Activated CD4-positive, alpha-beta memory T cell treated with anti-CD3 and anti-CD28 coated beads, Interleukin-2, amount 10 ng/mL, durations not matched to agents 7 days and 5 days (primary cell): Measurements from ENCODE around the gene PROK1. TPM values are rescaled to one million over a fixed set of nuclear protein-coding genes. Genes with fewer than 3 reads are reported as not detected.
"Not testable (repeated sequence)": the region's sequence is repeated elsewhere in the genome, so short reads cannot be mapped to it uniquely, and the experiment has no call there.

Experiments
- CTCF ChIA-PET: fragments of 350-600 bp; sonication (Branson Sonifier 250); formaldehyde crosslinking; loops from one replicate; lab custom pipeline; 2021; ENCODE audit warnings: antibody characterized with exemption, inconsistent platforms; lab: Charles Lee
- POLR2A ChIA-PET: fragments of 350-600 bp; sonication (Branson Sonifier 250); formaldehyde crosslinking; loops from one replicate; lab custom pipeline; 2021; ENCODE audit warnings: antibody characterized with exemption; lab: Charles Lee
- DNase-seq: peaks from one replicate; pipeline ENCODE4 v3.0.0-alpha.2; 2020
- H3K27ac Mint-ChIP-seq: one replicate; pipeline ENCODE4 v1.8.0; 2021; ENCODE audit warnings: mild to moderate bottlenecking, mixed read lengths
- H3K27me3 Mint-ChIP-seq: one replicate; pipeline ENCODE4 v1.8.0; 2021; ENCODE audit warnings: mixed read lengths
- H3K36me3 Mint-ChIP-seq: one replicate; pipeline ENCODE4 v1.8.0; 2021; ENCODE audit warnings: low read depth, mixed read lengths
- H3K4me1 Mint-ChIP-seq: one replicate; pipeline ENCODE4 v1.8.0; 2021; ENCODE audit warnings: mixed read lengths
- H3K4me3 Mint-ChIP-seq: one replicate; pipeline ENCODE4 v1.8.0; 2021; ENCODE audit warnings: mild to moderate bottlenecking, mixed read lengths
- H3K9me3 Mint-ChIP-seq: one replicate; pipeline ENCODE4 v1.8.0; 2021; ENCODE audit warnings: mixed read lengths
- total RNA-seq, 2 experiments: library from RNA; stranded (reverse); gene quantifications; one replicate each; pipeline ENCODE4 v1.2.3, GENCODE V29; 2021

The PROK1 gene
- total RNA-seq, 2 experiments from 2014 or later, result not detected

- H3K36me3 Mint-ChIP-seq, result no peaks in the 10 kb centered on the region
- H3K4me1 Mint-ChIP-seq, result no peaks in the 10 kb centered on the region
- no peak overlapping the region for H3K4me3 Mint-ChIP-seq
- ChIA-PET CTCF (interaction anchor here (0.6 to 1.6 kb wide), 2 partner anchors 10 to 23 kb away, joined by 3 to 8 read pairs; no protein-coding TSS in a partner anchor), POLR2A (no interaction called here)
- no peak overlapping the region for H3K27ac Mint-ChIP-seq
- DNase-seq, result no peak
- H3K9me3 Mint-ChIP-seq, result no peaks in the 10 kb centered on the region
- peaks cover 12% of the 10 kb centered on the region for H3K27me3 Mint-ChIP-seq
Measured at GRCh38 chr1:110436635-110437034, 14.3 kb upstream of the PROK1 start.

- H3K4me1 Mint-ChIP-seq, H3K4me3 Mint-ChIP-seq, H3K27me3 Mint-ChIP-seq, POLR2A ChIA-PET, DNase-seq, H3K27ac Mint-ChIP-seq, H3K9me3 Mint-ChIP-seq, H3K36me3 Mint-ChIP-seq: not testable (repeated sequence)
- CTCF ChIA-PET, result interaction anchor here (1.0 to 2.2 kb wide), 3 partner anchors 22 to 25 kb away, joined by 3 to 8 read pairs (median 7); no protein-coding TSS in a partner anchor
Measured at GRCh38 chr1:110437645-110438299, 13.2 kb upstream of the PROK1 start.

- Mint-ChIP-seq H3K4me1 (no peaks in the 10 kb centered on the region), H3K9me3 (no peaks in the 10 kb centered on the region), H3K36me3 (no peaks in the 10 kb centered on the region), H3K4me3 (no peak overlapping the region), H3K27ac (no peak overlapping the region), H3K27me3 (peaks cover 6% of the 10 kb centered on the region)
- POLR2A ChIA-PET, result no interaction called here
- no peak for DNase-seq
- CTCF ChIA-PET, result interaction anchor here (0.7 to 2.2 kb wide), 2 partner anchors 21 to 27 kb away, joined by 3 to 7 read pairs; no protein-coding TSS in a partner anchor
Measured at GRCh38 chr1:110438893-110439292, 12.1 kb upstream of the PROK1 start.

GRCh38 chr1:110439873-110440272 is 11.1 kb upstream of the PROK1 start:
- H3K36me3 Mint-ChIP-seq, H3K4me1 Mint-ChIP-seq, H3K27me3 Mint-ChIP-seq, POLR2A ChIA-PET, H3K27ac Mint-ChIP-seq, H3K4me3 Mint-ChIP-seq, H3K9me3 Mint-ChIP-seq, DNase-seq: not testable (repeated sequence)
- CTCF ChIA-PET, result interaction anchor here (2.2 kb wide), 1 partner anchor 20 kb away, joined by 7 read pairs; no protein-coding TSS in a partner anchor

DNA sequence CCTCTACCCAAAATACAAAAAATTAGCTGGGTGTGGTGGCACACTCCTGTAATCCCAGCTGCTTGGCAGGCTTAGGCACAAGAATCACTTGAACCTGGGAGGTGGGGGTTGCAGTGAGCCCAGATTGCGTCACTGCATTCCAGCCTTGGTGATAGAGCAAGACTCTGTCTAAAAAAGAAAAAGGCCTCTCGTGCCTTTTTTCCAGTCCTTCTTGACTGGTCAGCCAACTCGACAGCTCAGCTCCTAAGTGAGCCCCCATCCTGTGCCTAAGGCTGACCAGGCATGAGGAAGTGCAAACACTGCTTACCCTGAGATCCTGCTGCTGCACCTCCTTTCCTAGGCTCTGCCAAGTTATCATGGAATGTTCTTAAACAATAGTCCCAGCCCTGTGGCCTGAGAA is 10.1 kb upstream of the PROK1 start:
- Mint-ChIP-seq H3K9me3 (no peaks in the 10 kb centered on the region), H3K27ac (no peak overlapping the region), H3K36me3 (no peaks in the 10 kb centered on the region), H3K4me1 (no peaks in the 10 kb centered on the region), H3K4me3 (no peak overlapping the region), H3K27me3 (peaks cover 8% of the 10 kb centered on the region)
- CTCF ChIA-PET, result interaction anchor here (0.7 to 2.1 kb wide), 2 partner anchors 19 to 55 kb away, joined by 3 to 8 read pairs; no protein-coding TSS in a partner anchor
- no peak for DNase-seq
- POLR2A ChIA-PET, result interaction anchor here (0.9 kb wide), 1 partner anchor 102 kb away, joined by 3 read pairs; the partner anchor contains the start of gene RBM15

- no peak for DNase-seq
- POLR2A ChIA-PET, result interaction anchor here (0.9 kb wide), 1 partner anchor 103 kb away, joined by 3 read pairs; the partner anchor contains the start of gene RBM15
- Mint-ChIP-seq H3K27ac (no peak overlapping the region), H3K36me3 (no peaks in the 10 kb centered on the region), H3K27me3 (peaks cover 10% of the 10 kb centered on the region), H3K4me3 (no peak overlapping the region), H3K4me1 (no peaks in the 10 kb centered on the region), H3K9me3 (no peaks in the 10 kb centered on the region)
- CTCF ChIA-PET, result interaction anchor here (1.7 to 2.1 kb wide), 2 partner anchors 18 to 29 kb away, joined by 4 to 8 read pairs; no protein-coding TSS in a partner anchor
Measured at GRCh38 chr1:110441888-110442287, 9.1 kb upstream of the PROK1 start.

DNA sequence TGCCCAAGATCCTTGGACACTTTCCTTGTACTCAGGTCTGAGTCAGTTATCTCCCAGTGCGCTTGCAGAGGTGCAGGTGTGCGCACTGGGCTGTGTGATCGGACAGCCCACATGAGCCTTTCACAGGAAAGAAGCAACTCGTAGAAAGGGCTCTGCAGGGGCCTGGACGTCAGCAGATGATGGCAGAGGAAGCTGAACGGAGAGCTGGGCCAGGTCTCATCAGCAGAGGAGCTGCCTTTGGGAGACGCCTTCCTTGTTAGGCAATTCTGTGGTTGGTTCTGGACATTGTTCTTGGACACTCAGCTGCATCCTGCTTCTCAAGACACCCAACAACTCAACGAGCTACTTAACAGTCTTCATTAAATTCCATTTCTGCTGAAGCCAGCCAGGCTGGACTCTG is 7.5 kb upstream of the PROK1 start:
- Mint-ChIP-seq H3K27ac (no peak overlapping the region), H3K9me3 (no peaks in the 10 kb centered on the region), H3K4me3 (no peak overlapping the region), H3K4me1 (no peaks in the 10 kb centered on the region), H3K36me3 (no peaks in the 10 kb centered on the region), H3K27me3 (peaks cover 19% of the 10 kb centered on the region)
- ChIA-PET POLR2A (interaction anchor here (0.7 kb wide), 1 partner anchor 14 kb away, joined by 3 read pairs; no protein-coding TSS in a partner anchor), CTCF (no interaction called here)
- DNase-seq, result no peak

GRCh38 chr1:110444561-110444960 is 6.4 kb upstream of the PROK1 start:
- Mint-ChIP-seq H3K4me3 (no peak overlapping the region), H3K9me3 (no peaks in the 10 kb centered on the region), H3K36me3 (no peaks in the 10 kb centered on the region), H3K27ac (no peak overlapping the region), H3K27me3 (peaks cover 25% of the 10 kb centered on the region), H3K4me1 (no peaks in the 10 kb centered on the region)
- ChIA-PET CTCF (interaction anchor here (1.2 kb wide), 1 partner anchor 15 kb away, joined by 4 read pairs; no protein-coding TSS in a partner anchor), POLR2A (no interaction called here)
- no peak for DNase-seq

GRCh38 chr1:110449661-110450651 is 993 bp upstream of the PROK1 start:
- no peaks in the 10 kb centered on the region for H3K4me1 Mint-ChIP-seq
- H3K36me3 Mint-ChIP-seq, result no peaks in the 10 kb centered on the region
- DNase-seq, result no peak
- H3K9me3 Mint-ChIP-seq, result no peaks in the 10 kb centered on the region
- CTCF ChIA-PET, result interaction anchor here (0.5 kb wide), 1 partner anchor 1154 kb away, joined by 3 read pairs; no protein-coding TSS in a partner anchor
- no peak overlapping the region for H3K27ac Mint-ChIP-seq
- peaks cover 27% of the 10 kb centered on the region for H3K27me3 Mint-ChIP-seq
- POLR2A ChIA-PET, result no interaction called here
- H3K4me3 Mint-ChIP-seq, result no peak overlapping the region

GRCh38 chr1:110452330-110452729 is 1.4 kb downstream of the PROK1 start:
- Mint-ChIP-seq H3K4me3 (no peak overlapping the region), H3K9me3 (no peaks in the 10 kb centered on the region), H3K27me3 (peaks cover 27% of the 10 kb centered on the region), H3K36me3 (no peaks in the 10 kb centered on the region), H3K27ac (no peak overlapping the region), H3K4me1 (no peaks in the 10 kb centered on the region)
- DNase-seq, result no peak
- POLR2A ChIA-PET, result interaction anchor here (1.7 kb wide), 1 partner anchor 44 kb away, joined by 3 read pairs; no protein-coding TSS in a partner anchor
- CTCF ChIA-PET, result interaction anchor here (1.1 to 2.2 kb wide), 3 partner anchors 40 to 256 kb away, joined by 3 to 6 read pairs (median 4); no protein-coding TSS in a partner anchor

DNA sequence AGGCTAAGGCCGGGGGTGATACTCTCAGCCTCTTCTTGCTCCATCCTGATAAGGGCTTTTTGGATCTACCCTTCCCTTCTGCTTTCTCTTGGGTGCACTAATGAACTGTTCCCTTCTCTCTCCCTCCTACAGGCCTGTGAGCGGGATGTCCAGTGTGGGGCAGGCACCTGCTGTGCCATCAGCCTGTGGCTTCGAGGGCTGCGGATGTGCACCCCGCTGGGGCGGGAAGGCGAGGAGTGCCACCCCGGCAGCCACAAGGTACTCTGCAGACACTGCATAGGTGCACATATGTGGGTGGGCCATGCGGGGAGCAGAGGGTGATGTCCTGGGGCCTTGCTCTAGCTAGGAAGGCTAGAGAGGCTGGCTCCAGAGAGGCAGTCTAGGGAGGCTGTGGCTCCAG is 2.9 kb downstream of the PROK1 start:
- DNase-seq, result no peak
- no peaks in the 10 kb centered on the region for H3K36me3 Mint-ChIP-seq
- no peaks in the 10 kb centered on the region for H3K9me3 Mint-ChIP-seq
- CTCF ChIA-PET, result interaction anchor here (0.9 kb wide), 1 partner anchor 41 kb away, joined by 3 read pairs; no protein-coding TSS in a partner anchor
- H3K4me1 Mint-ChIP-seq, result no peaks in the 10 kb centered on the region
- POLR2A ChIA-PET, result no interaction called here
- peaks cover 14% of the 10 kb centered on the region for H3K27me3 Mint-ChIP-seq
- no peak overlapping the region for H3K4me3 Mint-ChIP-seq
- H3K27ac Mint-ChIP-seq, result no peak overlapping the region

- no peaks in the 10 kb centered on the region for H3K9me3 Mint-ChIP-seq
- H3K4me3 Mint-ChIP-seq, result no peak overlapping the region
- no peaks in the 10 kb centered on the region for H3K4me1 Mint-ChIP-seq
- ChIA-PET CTCF (interaction anchor here (0.6 to 1.0 kb wide), 2 partner anchors 42 to 899 kb away, joined by 3 to 5 read pairs; no protein-coding TSS in a partner anchor), POLR2A (interaction anchor here (1.0 kb wide), 1 partner anchor 8 kb away, joined by 3 read pairs; no protein-coding TSS in a partner anchor)
- H3K36me3 Mint-ChIP-seq, result no peaks in the 10 kb centered on the region
- H3K27ac Mint-ChIP-seq, result no peak overlapping the region
- H3K27me3 Mint-ChIP-seq, result peaks cover 11% of the 10 kb centered on the region
- DNase-seq, result no peak
Measured at GRCh38 chr1:110454328-110454727, 3.4 kb downstream of the PROK1 start.
